Fibroblast of the aortic adventitia (primary cell): ENCODE measurements around the gene TMEM156. TPM values are rescaled to one million over a fixed set of nuclear protein-coding genes. Genes with fewer than 3 reads are reported as not detected.
"Not testable (repeated sequence)": the region's sequence is repeated elsewhere in the genome, so short reads cannot be mapped to it uniquely, and the experiment has no call there.

Experiments
- DNase-seq: peaks from one replicate; pipeline ENCODE4 v3.0.0-alpha.2; 2010; ENCODE audit warnings: low read depth
- H3K4me3 ChIP-seq: 2 replicates; pipeline ENCODE4 v1.5.1; 2011; ENCODE audit warnings: low read depth, mild to moderate bottlenecking, control low read depth, low read length, moderate library complexity
- CTCF ChIP-seq: IDR thresholded peaks from 2 replicates; pipeline ENCODE4 v1.5.1; 2011; ENCODE audit warnings: mild to moderate bottlenecking, low read length, control low read depth, inconsistent platforms; ENCODE audit not compliant: insufficient read depth
- total RNA-seq: library from RNA; depleted of rRNA; stranded (reverse); fragments of >200 nt; gene quantifications from 2 replicates; pipeline ENCODE4 v1.2.3, GENCODE V29; 2012; ENCODE audit warnings: low replicate concordance

Gene TMEM156
- total RNA-seq, 1 donor, result 0.18 TPM

- no peak overlapping the region for H3K4me3 ChIP-seq
- no peak for TF ChIP-seq CTCF
- peak; percentile 9 for DNase-seq
Observed at GRCh38 chr4:38995660-38996005, 36.6 kb downstream of the TMEM156 start.

GRCh38 chr4:38994135-38994534 lies 38.1 kb downstream of the TMEM156 start:
- TF ChIP-seq CTCF, result no peak
- H3K4me3 ChIP-seq, result no peak overlapping the region
- no peak for DNase-seq

- DNase-seq, result no peak
- TF ChIP-seq CTCF, result peak; percentile 21
- H3K4me3 ChIP-seq, result no peak overlapping the region
Observed at GRCh38 chr4:38993683-38994082, 38.5 kb downstream of the TMEM156 start.

- no peak for DNase-seq
- TF ChIP-seq CTCF, result no peak
- no peak overlapping the region for H3K4me3 ChIP-seq
Observed at GRCh38 chr4:38990241-38990640, 42.0 kb downstream of the TMEM156 start.

GRCh38 chr4:38989487-38989886 lies 42.7 kb downstream of the TMEM156 start:
- no peak for DNase-seq
- TF ChIP-seq CTCF, result no peak
- no peak overlapping the region for H3K4me3 ChIP-seq

- H3K4me3 ChIP-seq, DNase-seq: not testable (repeated sequence)
Observed at GRCh38 chr4:38988353-38988752, 43.9 kb downstream of the TMEM156 start.

GRCh38 chr4:38987491-38987890 lies 44.7 kb downstream of the TMEM156 start:
- TF ChIP-seq CTCF, result no peak
- no peak for DNase-seq
- no peak overlapping the region for H3K4me3 ChIP-seq
